ENCODE data around the gene CBLIF.
"Not testable (repeated sequence)": the region's sequence is repeated elsewhere in the genome, so short reads cannot be mapped to it uniquely, and the experiment has no call there.

Gene CBLIF

GRCh38 chr11:59845399-59845798 lies at the start of gene CBLIF:
TSS of gene CBLIF (minus strand) at chr11:59845499. CDS start at chr11:59845453, 46 bp downstream.
- no peaks in the 10 kb centered on the region for H3K9me3 Mint-ChIP-seq
- no peaks in the 10 kb centered on the region for H3K36me3 Mint-ChIP-seq (ENCODE audit: low read depth)
- peaks cover 10% of the 10 kb centered on the region for H3K27me3 Mint-ChIP-seq (ENCODE audit: low read depth)
- no peak within 1 kb of the TSS for H3K27ac Mint-ChIP-seq
- no peak within 1 kb of the TSS for H3K4me3 Mint-ChIP-seq
- H3K4me1 Mint-ChIP-seq (ENCODE audit: low read depth): no peaks in the 10 kb centered on the region

- no peaks in the 10 kb centered on the region for H3K27me3 Mint-ChIP-seq (ENCODE audit: low read depth)
- H3K4me3 Mint-ChIP-seq: no peak overlapping the region
- H3K27ac Mint-ChIP-seq: no peak overlapping the region
- H3K36me3 Mint-ChIP-seq (ENCODE audit: low read depth): no peaks in the 10 kb centered on the region
- H3K9me3 Mint-ChIP-seq: peaks cover 14% of the 10 kb centered on the region
- H3K4me1 Mint-ChIP-seq (ENCODE audit: low read depth): no peaks in the 10 kb centered on the region
These were observed 49.3 kb upstream of the CBLIF start for GRCh38 chr11:59894616-59895015.

- Mint-ChIP-seq H3K4me3 (no peak overlapping the region), H3K27ac (no peak overlapping the region), H3K36me3 (ENCODE audit: low read depth) (no peaks in the 10 kb centered on the region), H3K9me3 (peaks cover 38% of the 10 kb centered on the region), H3K4me1 (ENCODE audit: low read depth) (no peaks in the 10 kb centered on the region), H3K27me3 (ENCODE audit: low read depth) (no peaks in the 10 kb centered on the region)
These were observed 46.5 kb upstream of the CBLIF start for GRCh38 chr11:59891781-59892181.

GRCh38 chr11:59887156-59887555 lies 41.9 kb upstream of the CBLIF start:
- not testable (repeated sequence) for H3K4me1 Mint-ChIP-seq (ENCODE audit: low read depth)

GRCh38 chr11:59883597-59883996 lies 38.3 kb upstream of the CBLIF start:
- H3K27ac Mint-ChIP-seq: no peak overlapping the region
- H3K4me3 Mint-ChIP-seq: no peak overlapping the region
- H3K27me3 Mint-ChIP-seq (ENCODE audit: low read depth): no peaks in the 10 kb centered on the region
- H3K9me3 Mint-ChIP-seq: peaks cover 20% of the 10 kb centered on the region
- no peaks in the 10 kb centered on the region for H3K4me1 Mint-ChIP-seq (ENCODE audit: low read depth)
- no peaks in the 10 kb centered on the region for H3K36me3 Mint-ChIP-seq (ENCODE audit: low read depth)

More at GRCh38 chr11:59887156-59887555, 41.9 kb upstream of the CBLIF start:
- not testable (repeated sequence) for H3K4me3 Mint-ChIP-seq; H3K27ac Mint-ChIP-seq; H3K36me3 Mint-ChIP-seq (ENCODE audit: low read depth); H3K27me3 Mint-ChIP-seq (ENCODE audit: low read depth)
- peaks cover 44% of the 10 kb centered on the region for H3K9me3 Mint-ChIP-seq

GRCh38 chr11:59879567-59879966 lies 34.3 kb upstream of the CBLIF start:
- Mint-ChIP-seq H3K27ac (no peak overlapping the region), H3K4me3 (no peak overlapping the region), H3K36me3 (ENCODE audit: low read depth) (no peaks in the 10 kb centered on the region), H3K4me1 (ENCODE audit: low read depth) (no peaks in the 10 kb centered on the region), H3K27me3 (ENCODE audit: low read depth) (peaks cover 3% of the 10 kb centered on the region), H3K9me3 (no peaks in the 10 kb centered on the region)

GRCh38 chr11:59878575-59878974 lies 33.3 kb upstream of the CBLIF start, which contains the start of gene OOSP3:
TSS of gene OOSP3 (plus strand) at chr11:59878782. CDS start at chr11:59878809, 27 bp downstream.
- H3K9me3 Mint-ChIP-seq: no peaks in the 10 kb centered on the region
- no peaks in the 10 kb centered on the region for H3K4me1 Mint-ChIP-seq (ENCODE audit: low read depth)
- no peak within 1 kb of the TSS for H3K4me3 Mint-ChIP-seq
- H3K36me3 Mint-ChIP-seq (ENCODE audit: low read depth): no peaks in the 10 kb centered on the region
- H3K27ac Mint-ChIP-seq: no peak within 1 kb of the TSS
- peaks cover 3% of the 10 kb centered on the region for H3K27me3 Mint-ChIP-seq (ENCODE audit: low read depth)

- H3K4me3 Mint-ChIP-seq: no peak overlapping the region
- no peak overlapping the region for H3K27ac Mint-ChIP-seq
- peaks cover 3% of the 10 kb centered on the region for H3K27me3 Mint-ChIP-seq (ENCODE audit: low read depth)
- H3K36me3 Mint-ChIP-seq (ENCODE audit: low read depth): no peaks in the 10 kb centered on the region
- H3K9me3 Mint-ChIP-seq: no peaks in the 10 kb centered on the region
- H3K4me1 Mint-ChIP-seq (ENCODE audit: low read depth): no peaks in the 10 kb centered on the region
These were observed 32.5 kb upstream of the CBLIF start for GRCh38 chr11:59877784-59878183.

- Mint-ChIP-seq H3K27me3 (ENCODE audit: low read depth) (peaks cover 3% of the 10 kb centered on the region), H3K9me3 (no peaks in the 10 kb centered on the region), H3K4me1 (ENCODE audit: low read depth) (no peaks in the 10 kb centered on the region), H3K36me3 (ENCODE audit: low read depth) (no peaks in the 10 kb centered on the region), H3K4me3 (no peak overlapping the region), H3K27ac (no peak overlapping the region)
These were observed 32.0 kb upstream of the CBLIF start for GRCh38 chr11:59877325-59877724.

GRCh38 chr11:59875856-59876519 lies 30.7 kb upstream of the CBLIF start:
- H3K4me3 Mint-ChIP-seq: no peak overlapping the region
- no peaks in the 10 kb centered on the region for H3K36me3 Mint-ChIP-seq (ENCODE audit: low read depth)
- peaks cover 3% of the 10 kb centered on the region for H3K27me3 Mint-ChIP-seq (ENCODE audit: low read depth)
- H3K4me1 Mint-ChIP-seq (ENCODE audit: low read depth): no peaks in the 10 kb centered on the region
- H3K27ac Mint-ChIP-seq: no peak overlapping the region
- H3K9me3 Mint-ChIP-seq: no peaks in the 10 kb centered on the region

GRCh38 chr11:59872076-59872475 lies 26.8 kb upstream of the CBLIF start:
- peaks cover 4% of the 10 kb centered on the region for H3K27me3 Mint-ChIP-seq (ENCODE audit: low read depth)
- no peak overlapping the region for H3K4me3 Mint-ChIP-seq
- H3K9me3 Mint-ChIP-seq: no peaks in the 10 kb centered on the region
- H3K36me3 Mint-ChIP-seq (ENCODE audit: low read depth): no peaks in the 10 kb centered on the region
- no peak overlapping the region for H3K27ac Mint-ChIP-seq
- no peaks in the 10 kb centered on the region for H3K4me1 Mint-ChIP-seq (ENCODE audit: low read depth)

GRCh38 chr11:59867946-59868345 lies 22.6 kb upstream of the CBLIF start:
- Mint-ChIP-seq H3K9me3 (no peaks in the 10 kb centered on the region), H3K27ac (no peak overlapping the region), H3K36me3 (ENCODE audit: low read depth) (no peaks in the 10 kb centered on the region), H3K4me3 (no peak overlapping the region), H3K4me1 (ENCODE audit: low read depth) (no peaks in the 10 kb centered on the region), H3K27me3 (ENCODE audit: low read depth) (peaks cover 12% of the 10 kb centered on the region)

- Mint-ChIP-seq H3K4me3 (no peak overlapping the region), H3K27me3 (ENCODE audit: low read depth) (peaks cover 12% of the 10 kb centered on the region), H3K36me3 (ENCODE audit: low read depth) (no peaks in the 10 kb centered on the region)
These were observed 21.5 kb upstream of the CBLIF start for GRCh38 chr11:59866836-59867235.

GRCh38 chr11:59866397-59866796 lies 21.1 kb upstream of the CBLIF start, which contains the start of gene TCN1:
TSS of gene TCN1 (minus strand) at chr11:59866487. CDS start at chr11:59866470, 17 bp downstream.
- Mint-ChIP-seq H3K4me1 (ENCODE audit: low read depth) (no peaks in the 10 kb centered on the region), H3K27ac (no peak within 1 kb of the TSS), H3K4me3 (no peak within 1 kb of the TSS), H3K36me3 (ENCODE audit: low read depth) (no peaks in the 10 kb centered on the region), H3K9me3 (no peaks in the 10 kb centered on the region), H3K27me3 (ENCODE audit: low read depth) (peaks cover 12% of the 10 kb centered on the region)

More at GRCh38 chr11:59866836-59867235, 21.5 kb upstream of the CBLIF start:
- H3K4me1 Mint-ChIP-seq (ENCODE audit: low read depth): no peaks in the 10 kb centered on the region
- no peaks in the 10 kb centered on the region for H3K9me3 Mint-ChIP-seq
- H3K27ac Mint-ChIP-seq: no peak overlapping the region

- Mint-ChIP-seq H3K36me3 (ENCODE audit: low read depth) (no peaks in the 10 kb centered on the region), H3K9me3 (no peaks in the 10 kb centered on the region), H3K27ac (no peak overlapping the region), H3K4me1 (ENCODE audit: low read depth) (no peaks in the 10 kb centered on the region), H3K4me3 (no peak overlapping the region), H3K27me3 (ENCODE audit: low read depth) (peaks cover 19% of the 10 kb centered on the region)
These were observed 19.7 kb upstream of the CBLIF start for GRCh38 chr11:59865031-59865430.

Data from T-helper 1 cell treated with Interleukin-12 subunit alpha and Interleukin-12 subunit beta and Interleukin-4 antibody, amounts not matched to agents 30 μg/mL and 1 μg/mL, for 36 hours (primary cell).